Caco-2 (cell line): Measurements from ENCODE around the gene C16orf82. TPM values are rescaled to one million over a fixed set of nuclear protein-coding genes. Genes with fewer than 3 reads are reported as not detected.

Experiments
- BruUV-seq: library from RNA; stranded (reverse); fragments of 400-500 nt; replicated peaks from 2 replicates; lab custom pipeline; 2021; lab: Mats Ljungman, UMichigan
- CTCF ChIA-PET: fragments of 300-600 bp; sonication (Branson Sonifier 250); formaldehyde crosslinking; loops from one replicate; lab custom pipeline; 2022; ENCODE audit warnings: antibody characterized with exemption; lab: Charles Lee
- POLR2A ChIA-PET: fragments of 300-600 bp; sonication (Branson Sonifier 250); formaldehyde crosslinking; loops from one replicate; lab custom pipeline; 2022; ENCODE audit warnings: antibody characterized with exemption; lab: Charles Lee
- DNase-seq, 2 experiments: peaks; one replicate each; pipeline versions ENCODE4 v3.0.0 to v3.0.0-alpha.2; 2020 to 2022
- H3K27me3 ChIP-seq: replicated peaks from 2 replicates; pipeline ENCODE4 v1.6.0; 2011; ENCODE audit warnings: low read length; ENCODE audit not compliant: control insufficient read depth, insufficient read depth
- H3K36me3 ChIP-seq: 2 replicates; pipeline ENCODE4 v1.5.1; 2011; ENCODE audit warnings: low read length; ENCODE audit not compliant: control insufficient read depth, insufficient read depth
- H3K4me1 ChIP-seq: fragments of 250-450 bp; sonication (Bioruptor Pico); 2 replicates; pipeline ENCODE4 v1.5.1; 2020; ENCODE audit warnings: mild to moderate bottlenecking
- H3K4me3 ChIP-seq: 2 replicates; pipeline ENCODE4 v1.5.1; 2011; ENCODE audit warnings: low read depth, mild to moderate bottlenecking, control low read depth, low read length
- H3K9me3 ChIP-seq: fragments of 250-450 bp; sonication (Bioruptor Pico); 2 replicates; pipeline ENCODE4 v1.5.1; 2020; ENCODE audit warnings: mild to moderate bottlenecking, moderate library complexity
- H3K27ac Mint-ChIP-seq: one replicate; pipeline ENCODE4 v1.8.0; 2022; ENCODE audit warnings: mixed read lengths; ENCODE audit not compliant: unreplicated experiment
- H3K27me3 Mint-ChIP-seq: one replicate; pipeline ENCODE4 v1.8.0; 2022; ENCODE audit warnings: mixed read lengths; ENCODE audit not compliant: insufficient read depth, unreplicated experiment
- H3K36me3 Mint-ChIP-seq: one replicate; pipeline ENCODE4 v1.8.0; 2022; ENCODE audit warnings: mild to moderate bottlenecking, mixed read lengths; ENCODE audit not compliant: insufficient read depth, unreplicated experiment
- H3K4me1 Mint-ChIP-seq: one replicate; pipeline ENCODE4 v1.8.0; 2022; ENCODE audit warnings: low read depth, mixed read lengths; ENCODE audit not compliant: unreplicated experiment
- H3K4me3 Mint-ChIP-seq: one replicate; pipeline ENCODE4 v1.8.0; 2022; ENCODE audit warnings: mild to moderate bottlenecking, moderate library complexity, mixed read lengths; ENCODE audit not compliant: unreplicated experiment
- H3K9me3 Mint-ChIP-seq: one replicate; pipeline ENCODE4 v1.8.0; 2022; ENCODE audit warnings: mixed read lengths; ENCODE audit not compliant: unreplicated experiment
- intact Hi-C: fragments of 100-400 bp; cut with micrococcal nuclease; formaldehyde crosslinking; loops from one replicate; pipeline ENCODE4 v1.10.0; 2022; ENCODE audit not compliant: unreplicated experiment
- total RNA-seq: library from RNA; stranded (reverse); gene quantifications from 2 replicates; pipeline ENCODE4 v1.2.3, GENCODE V29; 2022
- TF ChIP-seq, protein P1 (sequence below), 2 experiments: fragments of 200-600 bp in 1 of 2; IDR thresholded peaks; 1 replicate in 1 of 2; 2 replicates in 1 of 2; pipeline versions ENCODE4 v1.5.1 to v1.8.0; 2011 to 2022; ENCODE audit warnings: antibody characterized with exemption in 1 of 2, control low read depth in 1 of 2, inconsistent platforms in 1 of 2, low read depth in 1 of 2, low read length in 1 of 2, mild to moderate bottlenecking in 1 of 2, moderate library complexity in 1 of 2; ENCODE audit not compliant: insufficient read depth in 1 of 2, severe bottlenecking in 1 of 2, unreplicated experiment in 1 of 2

C16orf82 gene
- total RNA-seq, 1 experiment from 2014 or later = not detected

DNA sequence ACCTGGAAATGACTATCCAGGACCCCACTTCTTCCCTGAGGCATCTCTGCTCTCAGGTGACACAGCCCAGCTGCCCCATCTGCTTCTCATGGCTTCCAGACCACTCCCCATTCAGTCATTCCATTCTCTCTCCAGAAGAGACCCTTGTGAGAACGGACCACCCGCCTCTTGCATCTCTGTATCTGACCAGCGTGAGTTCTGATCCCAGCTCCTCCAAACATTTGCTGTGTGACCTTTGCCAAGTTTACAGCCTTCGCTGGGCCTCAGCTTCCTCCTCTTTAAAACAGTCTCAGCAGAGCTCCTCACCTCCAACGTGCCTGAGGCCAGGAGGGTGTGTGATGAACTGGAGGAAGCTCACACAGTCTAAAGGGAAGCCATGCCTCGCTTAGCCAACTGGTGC lies 39.6 kb downstream of the C16orf82 start:
- Mint-ChIP-seq H3K4me3 (no peak overlapping the region), H3K36me3 (no peaks in the 10 kb centered on the region), H3K27ac (no peak overlapping the region), H3K9me3 (no peaks in the 10 kb centered on the region), H3K4me1 (no peaks in the 10 kb centered on the region), H3K27me3 (peaks cover 3% of the 10 kb centered on the region)
- no TSS peak for BruUV-seq
- no peaks in the 10 kb centered on the region for H3K9me3 ChIP-seq
- H3K4me3 ChIP-seq = no peak overlapping the region
- POLR2A ChIA-PET = no interaction called here
- DNase-seq = no peak
- H3K4me1 ChIP-seq = peaks cover 4% of the 10 kb centered on the region; the same call in 1 of the 2 replicates
- intact Hi-C loops = loop anchor here (5.0 kb wide), 1 partner anchor 1269 kb away; no protein-coding TSS in a partner anchor
- CTCF ChIA-PET = no interaction called here
- no peaks in the 10 kb centered on the region for H3K27me3 ChIP-seq
- no peaks in the 10 kb centered on the region for H3K36me3 ChIP-seq
- TF ChIP-seq, protein P1, sequence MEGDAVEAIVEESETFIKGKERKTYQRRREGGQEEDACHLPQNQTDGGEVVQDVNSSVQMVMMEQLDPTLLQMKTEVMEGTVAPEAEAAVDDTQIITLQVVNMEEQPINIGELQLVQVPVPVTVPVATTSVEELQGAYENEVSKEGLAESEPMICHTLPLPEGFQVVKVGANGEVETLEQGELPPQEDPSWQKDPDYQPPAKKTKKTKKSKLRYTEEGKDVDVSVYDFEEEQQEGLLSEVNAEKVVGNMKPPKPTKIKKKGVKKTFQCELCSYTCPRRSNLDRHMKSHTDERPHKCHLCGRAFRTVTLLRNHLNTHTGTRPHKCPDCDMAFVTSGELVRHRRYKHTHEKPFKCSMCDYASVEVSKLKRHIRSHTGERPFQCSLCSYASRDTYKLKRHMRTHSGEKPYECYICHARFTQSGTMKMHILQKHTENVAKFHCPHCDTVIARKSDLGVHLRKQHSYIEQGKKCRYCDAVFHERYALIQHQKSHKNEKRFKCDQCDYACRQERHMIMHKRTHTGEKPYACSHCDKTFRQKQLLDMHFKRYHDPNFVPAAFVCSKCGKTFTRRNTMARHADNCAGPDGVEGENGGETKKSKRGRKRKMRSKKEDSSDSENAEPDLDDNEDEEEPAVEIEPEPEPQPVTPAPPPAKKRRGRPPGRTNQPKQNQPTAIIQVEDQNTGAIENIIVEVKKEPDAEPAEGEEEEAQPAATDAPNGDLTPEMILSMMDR (IDR thresholded peaks at IDR 0.05; ENCODE audit: insufficient read depth in 1 of 2, low read depth in 1 of 2, low read length in 1 of 2, severe bottlenecking in 1 of 2, unreplicated experiment in 1 of 2) = no peak

DNA sequence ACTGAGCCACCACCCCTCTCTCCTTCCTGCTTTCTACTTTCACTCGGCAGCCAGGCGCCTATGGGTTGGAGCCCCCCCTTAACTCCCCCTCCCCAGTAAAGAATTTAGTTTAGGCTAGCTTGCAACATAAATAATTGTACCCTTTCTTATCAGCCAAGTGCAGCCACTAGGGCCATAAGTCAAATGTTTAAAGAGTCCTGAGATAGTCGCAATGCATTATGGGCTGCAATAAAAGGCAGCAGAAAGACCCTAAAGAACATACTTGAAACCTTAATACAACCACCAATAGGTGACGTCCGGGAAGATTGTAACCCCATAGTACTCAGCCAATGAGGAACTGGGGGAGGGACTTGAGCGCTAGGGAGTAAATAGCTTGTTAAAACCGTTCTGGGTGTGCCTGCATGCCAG lies 40.5 kb downstream of the C16orf82 start:
- Mint-ChIP-seq H3K27me3 (peaks cover 3% of the 10 kb centered on the region), H3K36me3 (no peaks in the 10 kb centered on the region), H3K9me3 (no peaks in the 10 kb centered on the region), H3K27ac (no peak overlapping the region), H3K4me1 (no peaks in the 10 kb centered on the region), H3K4me3 (no peak overlapping the region)
- TF ChIP-seq, protein P1 (IDR thresholded peaks at IDR 0.05; ENCODE audit: insufficient read depth in 1 of 2, low read depth in 1 of 2, low read length in 1 of 2, severe bottlenecking in 1 of 2, unreplicated experiment in 1 of 2) = no peak
- POLR2A ChIA-PET = no interaction called here
- Histone ChIP-seq H3K4me3 (no peak overlapping the region), H3K9me3 (no peaks in the 10 kb centered on the region), H3K36me3 (no peaks in the 10 kb centered on the region), H3K4me1 (peaks cover 4% of the 10 kb centered on the region; the same call in 1 of the 2 replicates), H3K27me3 (no peaks in the 10 kb centered on the region)
- intact Hi-C loops = loop anchor here (5.0 kb wide), 1 partner anchor 1270 kb away; no protein-coding TSS in a partner anchor
- CTCF ChIA-PET = interaction anchor here (0.6 kb wide), 1 partner anchor 159 kb away, joined by 3 read pairs; no protein-coding TSS in a partner anchor
- no TSS peak for BruUV-seq
- no peak for DNase-seq

DNA sequence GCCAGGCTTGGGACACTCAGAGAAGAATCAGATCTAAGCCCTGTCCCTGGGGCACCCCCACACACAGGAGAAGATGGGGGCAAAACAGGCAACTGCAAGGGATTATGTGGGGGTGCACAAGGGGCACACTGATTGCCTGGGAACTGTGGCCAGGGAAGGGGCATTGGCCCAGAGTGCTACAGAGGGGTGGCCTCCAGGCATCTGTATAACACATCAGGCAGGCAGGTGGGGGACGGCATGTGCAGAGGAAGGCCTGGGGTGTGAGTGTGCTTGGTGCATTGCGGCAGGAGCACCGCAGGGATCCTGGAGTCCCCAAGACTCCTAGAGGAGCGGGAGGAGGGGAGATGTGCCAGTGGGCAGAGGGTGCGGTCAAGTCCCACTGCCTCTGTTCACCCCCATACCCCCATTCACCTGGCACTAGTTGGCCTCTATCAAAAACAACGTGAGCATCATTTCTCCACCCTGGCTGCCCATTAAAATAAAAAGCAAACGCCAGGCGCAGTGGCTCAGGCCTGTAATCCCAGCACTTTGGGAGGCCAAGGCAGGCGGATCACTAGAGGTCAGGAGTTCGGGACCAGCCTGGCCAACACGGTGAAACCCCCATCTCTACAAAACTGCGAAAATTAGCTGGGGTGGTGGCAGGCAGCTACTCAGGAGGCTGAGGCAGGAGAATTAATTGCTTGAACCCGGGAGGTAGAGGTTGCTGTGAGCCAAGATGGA lies 41.5 kb downstream of the C16orf82 start:
- Mint-ChIP-seq H3K36me3 (no peaks in the 10 kb centered on the region), H3K27ac (no peak overlapping the region), H3K27me3 (peaks cover 3% of the 10 kb centered on the region), H3K9me3 (no peaks in the 10 kb centered on the region), H3K4me3 (no peak overlapping the region), H3K4me1 (no peaks in the 10 kb centered on the region)
- POLR2A ChIA-PET = no interaction called here
- Histone ChIP-seq H3K27me3 (no peaks in the 10 kb centered on the region), H3K4me1 (peaks cover 5% of the 10 kb centered on the region; the same call in 1 of the 2 replicates), H3K36me3 (no peaks in the 10 kb centered on the region), H3K9me3 (no peaks in the 10 kb centered on the region), H3K4me3 (no peak overlapping the region)
- DNase-seq = no peak
- intact Hi-C loops = loop anchor here (5.0 kb wide), 1 partner anchor 1271 kb away; no protein-coding TSS in a partner anchor
- no TSS peak for BruUV-seq
- CTCF ChIA-PET = no interaction called here
- TF ChIP-seq, protein P1 (IDR thresholded peaks at IDR 0.05; ENCODE audit: insufficient read depth in 1 of 2, low read depth in 1 of 2, low read length in 1 of 2, severe bottlenecking in 1 of 2, unreplicated experiment in 1 of 2) = no peak
